GM12874 (cell line): Measurements from ENCODE around the gene NFIX.

Source experiments
- TF ChIP-seq, protein P1 (sequence below): IDR thresholded peaks from 2 replicates; pipeline ENCODE4 v1.5.1; 2011; ENCODE audit warnings: low read depth, mild to moderate bottlenecking, control low read depth, low read length, moderate library complexity; ENCODE audit not compliant: insufficient read depth

NFIX gene

DNA sequence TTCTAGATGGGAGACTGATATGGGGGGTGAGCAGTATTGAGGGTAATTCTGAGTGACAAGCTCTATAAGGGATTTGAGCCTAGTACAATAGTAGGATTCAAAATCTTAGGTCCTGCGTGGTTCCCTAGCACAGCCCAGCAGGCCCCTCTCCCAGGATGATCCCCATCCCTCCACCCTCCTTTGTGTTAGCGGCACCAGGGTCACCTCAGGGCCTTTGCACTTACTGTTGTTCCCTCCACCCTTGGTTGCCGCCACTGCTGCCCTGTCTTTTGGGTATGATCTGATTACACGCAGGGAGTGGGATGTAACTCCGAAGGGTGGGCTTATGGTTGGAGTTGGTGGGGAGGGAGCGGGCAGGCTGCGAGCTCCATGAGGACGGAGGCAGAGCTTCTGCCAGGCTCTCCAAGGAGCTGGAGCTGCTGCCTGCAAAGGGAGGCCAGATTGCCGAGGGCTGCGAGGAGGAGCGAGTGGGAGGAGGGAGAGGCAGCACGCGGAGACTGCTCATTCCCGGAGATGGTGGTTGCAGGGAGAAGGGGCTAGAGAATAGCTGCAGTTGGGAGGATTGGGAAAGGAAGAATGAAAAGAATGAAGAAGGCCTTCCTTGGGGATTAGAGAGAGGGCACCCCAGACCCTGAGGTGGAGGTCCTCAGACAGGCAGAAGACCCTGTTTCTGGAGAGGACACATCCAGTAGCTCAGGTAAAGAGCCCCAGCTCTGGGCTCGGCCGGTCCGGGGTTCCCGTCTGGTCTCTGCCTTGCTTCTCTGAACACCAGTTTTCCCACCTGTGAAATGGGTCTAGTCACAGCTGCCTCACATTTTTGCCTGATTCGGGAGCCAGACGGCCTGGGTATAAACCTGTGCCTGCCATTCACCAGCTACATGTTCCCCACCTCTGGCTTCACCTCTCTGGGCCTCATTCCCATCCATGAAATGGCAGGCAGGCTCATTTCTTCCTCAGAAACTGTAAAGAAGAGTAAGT, 128.0 kb downstream of the NFIX start:
- TF ChIP-seq, protein P1, sequence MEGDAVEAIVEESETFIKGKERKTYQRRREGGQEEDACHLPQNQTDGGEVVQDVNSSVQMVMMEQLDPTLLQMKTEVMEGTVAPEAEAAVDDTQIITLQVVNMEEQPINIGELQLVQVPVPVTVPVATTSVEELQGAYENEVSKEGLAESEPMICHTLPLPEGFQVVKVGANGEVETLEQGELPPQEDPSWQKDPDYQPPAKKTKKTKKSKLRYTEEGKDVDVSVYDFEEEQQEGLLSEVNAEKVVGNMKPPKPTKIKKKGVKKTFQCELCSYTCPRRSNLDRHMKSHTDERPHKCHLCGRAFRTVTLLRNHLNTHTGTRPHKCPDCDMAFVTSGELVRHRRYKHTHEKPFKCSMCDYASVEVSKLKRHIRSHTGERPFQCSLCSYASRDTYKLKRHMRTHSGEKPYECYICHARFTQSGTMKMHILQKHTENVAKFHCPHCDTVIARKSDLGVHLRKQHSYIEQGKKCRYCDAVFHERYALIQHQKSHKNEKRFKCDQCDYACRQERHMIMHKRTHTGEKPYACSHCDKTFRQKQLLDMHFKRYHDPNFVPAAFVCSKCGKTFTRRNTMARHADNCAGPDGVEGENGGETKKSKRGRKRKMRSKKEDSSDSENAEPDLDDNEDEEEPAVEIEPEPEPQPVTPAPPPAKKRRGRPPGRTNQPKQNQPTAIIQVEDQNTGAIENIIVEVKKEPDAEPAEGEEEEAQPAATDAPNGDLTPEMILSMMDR, result no peak

GRCh38 chr19:13127051-13127450, 131.8 kb downstream of the NFIX start:
- TF ChIP-seq, protein P1, result no peak

DNA sequence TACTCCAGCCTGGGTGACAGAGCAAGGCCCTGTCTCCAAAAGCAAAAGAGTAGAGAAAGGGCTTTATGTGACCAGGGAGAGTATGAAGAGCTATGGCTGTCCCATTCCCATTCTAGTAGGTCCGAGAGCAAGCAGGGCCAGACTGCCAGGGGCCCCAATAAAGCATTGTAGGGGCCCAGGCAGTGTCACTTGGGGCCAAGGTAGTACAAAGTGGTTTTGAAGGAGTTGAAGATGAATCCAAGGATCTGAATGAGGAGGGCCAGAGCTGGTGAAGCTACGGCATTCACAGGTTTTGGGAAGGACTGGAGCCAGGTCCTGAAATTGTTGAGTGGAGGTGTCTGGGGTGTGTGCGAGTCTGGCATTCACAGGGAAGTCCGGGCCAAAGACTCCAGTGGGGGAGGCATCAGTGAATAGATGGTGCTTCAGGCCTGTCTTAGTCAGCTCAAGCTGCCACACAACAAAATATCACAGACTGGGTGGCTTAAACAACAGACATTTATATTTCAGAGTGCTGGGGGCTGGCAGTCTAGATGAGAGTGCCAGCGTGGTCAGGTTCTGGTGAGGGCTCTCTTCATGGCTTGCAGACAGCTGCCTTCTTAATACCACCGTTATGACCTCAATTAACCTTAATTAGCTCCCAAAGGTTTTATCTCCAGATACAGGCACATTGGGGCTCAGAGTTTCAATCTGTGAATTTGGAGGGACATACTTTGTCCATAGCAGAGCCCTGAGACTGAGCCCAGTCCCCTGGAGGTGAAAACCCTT, 132.7 kb downstream of the NFIX start:
- TF ChIP-seq, protein P1, result no peak

DNA sequence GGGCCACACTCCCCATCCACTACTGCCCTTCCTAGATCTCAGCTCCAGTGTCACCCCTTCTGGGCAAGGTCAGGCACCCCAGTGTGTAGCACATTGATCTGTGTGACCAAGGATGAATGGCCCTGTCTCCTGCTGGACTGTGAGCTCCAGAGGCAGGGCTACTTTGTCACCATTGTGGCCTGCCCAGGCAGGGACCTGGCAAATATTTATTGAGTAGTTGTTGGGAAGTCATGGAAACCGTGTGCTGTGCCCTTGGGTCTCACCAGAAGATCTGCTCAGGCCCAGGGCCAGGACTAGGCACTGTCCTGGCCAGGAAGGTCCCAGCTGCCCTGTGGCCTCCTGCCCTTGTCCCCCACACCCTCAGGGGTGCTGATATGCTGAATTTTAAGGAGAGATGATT, 133.3 kb downstream of the NFIX start:
- TF ChIP-seq, protein P1, result no peak

- TF ChIP-seq, protein P1, result no peak
These were observed 134.1 kb downstream of the NFIX start for GRCh38 chr19:13129384-13129783.

DNA sequence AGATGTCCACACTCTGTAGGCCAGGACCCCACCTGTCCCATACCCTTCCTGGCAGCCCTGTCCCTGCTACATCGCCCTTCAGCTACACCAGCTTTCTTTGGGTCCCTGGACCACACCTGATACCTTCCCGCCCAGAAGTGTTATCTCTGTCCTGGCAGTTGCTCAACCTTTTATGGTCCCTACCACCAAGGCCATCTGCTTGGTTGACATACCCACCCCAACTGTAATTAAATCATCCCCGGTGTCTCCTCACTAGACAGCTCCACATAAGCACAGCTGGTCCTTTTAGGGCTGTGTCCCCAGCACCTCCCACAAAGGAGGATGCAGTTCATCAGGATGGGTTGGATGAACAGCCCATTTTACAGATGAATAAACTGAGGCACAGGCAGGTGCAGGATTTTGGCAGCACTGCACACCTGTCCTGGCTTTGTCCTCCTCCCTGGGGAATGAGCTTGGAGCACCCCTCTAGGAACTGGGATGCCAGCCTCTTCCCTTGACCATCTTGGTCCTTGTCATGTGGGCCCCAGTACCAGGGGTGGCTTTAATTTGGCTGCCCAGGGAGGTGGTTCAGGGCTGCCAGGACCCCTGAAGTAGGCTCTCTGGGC, 135.7 kb downstream of the NFIX start:
- TF ChIP-seq, protein P1, result no peak
